SU-DHL-6 (cell line): ENCODE measurements around the gene HELZ.

ENCODE experiments used
- EZH2phosphoT487 ChIP-seq: fragments of 200-600 bp; sonication (generic), shearing (Covaris generic); conservative IDR thresholded peaks from 2 replicates; pipeline ENCODE4 v1.6.1; 2018; ENCODE audit warnings: mild to moderate bottlenecking, antibody characterized with exemption, low read length, moderate library complexity, mixed read lengths
- TF ChIP-seq, protein P1 (sequence below): fragments of 200-600 bp; sonication (generic); IDR thresholded peaks from one replicate; pipeline ENCODE4 v1.5.1; 2017; ENCODE audit warnings: antibody characterized with exemption, mild to moderate bottlenecking, low read length, moderate library complexity; ENCODE audit not compliant: insufficient read depth, poor library complexity, severe bottlenecking

DNA sequence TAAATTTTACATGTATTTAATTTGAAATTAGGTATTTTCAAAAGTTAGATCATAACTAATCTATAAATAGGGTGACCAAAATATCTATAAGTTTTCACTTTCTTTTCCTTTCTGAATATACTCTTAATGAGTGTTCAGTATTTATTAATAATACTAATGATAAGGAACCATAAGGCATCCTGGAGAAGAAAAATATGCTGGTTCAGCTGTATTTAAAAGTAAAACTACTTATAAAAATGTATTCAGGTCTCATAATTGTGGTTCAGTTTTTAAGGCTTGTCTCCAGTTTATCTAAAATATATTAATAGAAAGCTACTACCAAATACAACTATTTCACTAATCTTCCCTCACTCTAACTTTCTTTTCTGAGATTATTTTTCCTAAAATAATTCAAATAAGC, 67.3 kb downstream of the HELZ start:
- TF ChIP-seq, protein P1, sequence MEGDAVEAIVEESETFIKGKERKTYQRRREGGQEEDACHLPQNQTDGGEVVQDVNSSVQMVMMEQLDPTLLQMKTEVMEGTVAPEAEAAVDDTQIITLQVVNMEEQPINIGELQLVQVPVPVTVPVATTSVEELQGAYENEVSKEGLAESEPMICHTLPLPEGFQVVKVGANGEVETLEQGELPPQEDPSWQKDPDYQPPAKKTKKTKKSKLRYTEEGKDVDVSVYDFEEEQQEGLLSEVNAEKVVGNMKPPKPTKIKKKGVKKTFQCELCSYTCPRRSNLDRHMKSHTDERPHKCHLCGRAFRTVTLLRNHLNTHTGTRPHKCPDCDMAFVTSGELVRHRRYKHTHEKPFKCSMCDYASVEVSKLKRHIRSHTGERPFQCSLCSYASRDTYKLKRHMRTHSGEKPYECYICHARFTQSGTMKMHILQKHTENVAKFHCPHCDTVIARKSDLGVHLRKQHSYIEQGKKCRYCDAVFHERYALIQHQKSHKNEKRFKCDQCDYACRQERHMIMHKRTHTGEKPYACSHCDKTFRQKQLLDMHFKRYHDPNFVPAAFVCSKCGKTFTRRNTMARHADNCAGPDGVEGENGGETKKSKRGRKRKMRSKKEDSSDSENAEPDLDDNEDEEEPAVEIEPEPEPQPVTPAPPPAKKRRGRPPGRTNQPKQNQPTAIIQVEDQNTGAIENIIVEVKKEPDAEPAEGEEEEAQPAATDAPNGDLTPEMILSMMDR, result no peak
- TF ChIP-seq EZH2phosphoT487, result no peak
